ENCODE data around the gene BICD1. TPM values are rescaled to one million over a fixed set of nuclear protein-coding genes. Genes with fewer than 3 reads are reported as not detected.

BICD1 gene
- total and polyA plus RNA-seq, 2 donors (not counting 3 experiments of a cell fraction or from before 2014, with no cell fraction given) = 12.2 to 51.0 TPM

DNA sequence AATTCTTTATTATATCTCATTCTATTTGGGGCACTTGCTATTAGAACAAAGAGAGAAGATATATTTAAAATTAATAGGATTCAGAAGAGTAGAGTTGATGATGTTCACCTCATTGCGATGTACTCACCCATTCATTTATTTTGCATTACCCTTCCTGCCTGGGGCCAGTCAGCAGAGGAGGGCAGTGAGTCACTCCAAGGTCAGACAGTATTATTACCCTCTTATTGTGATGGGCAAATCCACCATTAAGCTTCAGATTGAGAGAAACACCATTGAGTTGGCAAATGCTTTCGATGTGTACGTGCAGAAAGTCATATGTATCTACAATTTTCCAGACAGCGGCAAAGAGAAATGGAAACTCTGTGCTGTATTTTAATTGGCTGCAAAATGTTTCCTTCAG, 134.2 kb downstream of the BICD1 start:
- Histone ChIP-seq H4K20me1 (replicated peaks; ENCODE audit: control insufficient read depth, extremely low read depth, insufficient read depth, low read length) (no peaks in the 10 kb centered on the region), H3K79me2 (ENCODE audit: control insufficient read depth, insufficient read depth, low read length) (no peaks in the 10 kb centered on the region), H3K9ac (replicated peaks; ENCODE audit: extremely low read depth, insufficient read depth, low read length) (no peak overlapping the region), H3K9me1 (replicated peaks; ENCODE audit: control insufficient read depth, extremely low read depth, insufficient read depth, low read length) (no peaks in the 10 kb centered on the region), H3K4me1 (ENCODE audit: control insufficient read depth, extremely low read depth, insufficient read depth, low read length) (peaks cover 16% of the 10 kb centered on the region), H3K27ac (ENCODE audit: insufficient read depth, low read depth, low read length) (peak overlapping the region; percentile 65), H2AFZ (ENCODE audit: low read depth, low read length) (no peak overlapping the region), H3K36me3 (ENCODE audit: control insufficient read depth in 2 of 2, extremely low read depth in 1 of 2, insufficient read depth in 2 of 2, low read length in 2 of 2) (no peaks in the 10 kb centered on the region), H3K4me3 (replicated peaks in 1 of 3; ENCODE audit: insufficient read depth in 1 of 3, low read depth in 1 of 3, low read length in 3 of 3) (no peak overlapping the region), H3K27me3 (ENCODE audit: control insufficient read depth in 2 of 2, insufficient read depth in 2 of 2, low read length in 2 of 2) (no peaks in the 10 kb centered on the region), H3K4me2 (ENCODE audit: insufficient read depth, low read length) (peak overlapping the region; percentile 56), H3K9me3 (replicated peaks; ENCODE audit: control insufficient read depth, insufficient read depth, low read length) (no peaks in the 10 kb centered on the region)
- FAIRE-seq (no peak), DNase-seq (ENCODE audit: low read depth, low spot score) (peak; percentile 61)
- intact Hi-C loops (cut with micrococcal nuclease) = no loop called here
- POLR2A ChIA-PET = no interaction called here
- TF ChIP-seq JUN (IDR thresholded peaks at IDR 0.05; ENCODE audit: borderline replicate concordance, insufficient read depth, insufficient read length, low read depth) (peak; percentile 48), FOS (IDR thresholded peaks at IDR 0.05; ENCODE audit: borderline replicate concordance, insufficient read depth, low read length) (peak; percentile 87)
- TF ChIP-seq, protein P1, sequence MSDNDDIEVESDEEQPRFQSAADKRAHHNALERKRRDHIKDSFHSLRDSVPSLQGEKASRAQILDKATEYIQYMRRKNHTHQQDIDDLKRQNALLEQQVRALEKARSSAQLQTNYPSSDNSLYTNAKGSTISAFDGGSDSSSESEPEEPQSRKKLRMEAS (IDR thresholded peaks at IDR 0.05; ENCODE audit: insufficient read depth, insufficient read length) = no peak
- dilution Hi-C loops (cut with MboI; ENCODE audit: extremely low pct_ligation_motif_present, low sequenced_read_pairs) = no loop called here
- BruUV-seq (replicated peaks) = no TSS peak
- CTCF ChIA-PET = interaction anchor here (2.0 kb wide), 1 partner anchor 17 kb away, joined by 5 read pairs; no protein-coding TSS in a partner anchor

DNA sequence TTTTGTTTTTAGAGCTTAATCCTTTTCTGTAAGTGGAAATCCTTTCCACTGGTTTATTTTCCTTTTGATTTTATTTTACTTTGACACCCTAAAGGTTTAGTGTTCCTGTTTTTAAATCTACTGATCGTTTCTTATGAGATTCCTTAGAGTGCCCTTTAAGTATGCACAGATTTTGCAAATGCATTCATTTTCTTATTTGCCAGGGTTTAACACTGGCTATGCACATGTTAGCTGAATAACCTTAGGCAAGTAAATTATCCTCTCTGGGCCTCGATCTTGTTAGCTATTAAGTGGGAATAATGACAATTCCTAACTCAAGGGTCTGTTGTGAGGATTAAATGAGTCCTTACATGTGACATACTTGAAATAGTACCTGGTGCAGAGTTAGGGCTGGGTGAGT, 136.0 kb downstream of the BICD1 start:
- no peak overlapping the region for H2AFZ ChIP-seq (ENCODE audit: low read depth, low read length)
- no peaks in the 10 kb centered on the region for H3K27me3 ChIP-seq (ENCODE audit: control insufficient read depth in 2 of 2, insufficient read depth in 2 of 2, low read length in 2 of 2)
- CTCF ChIA-PET = interaction anchor here (0.6 kb wide), 1 partner anchor 314 kb away, joined by 3 read pairs; no protein-coding TSS in a partner anchor
- DNase-seq (ENCODE audit: low read depth, low spot score) (no peak), FAIRE-seq (no peak)
- no peaks in the 10 kb centered on the region for H3K79me2 ChIP-seq (ENCODE audit: control insufficient read depth, insufficient read depth, low read length)
- no peak overlapping the region for H3K4me3 ChIP-seq (replicated peaks in 1 of 3; ENCODE audit: insufficient read depth in 1 of 3, low read depth in 1 of 3, low read length in 3 of 3)
- H3K27ac ChIP-seq (ENCODE audit: insufficient read depth, low read depth, low read length) = no peak overlapping the region
- H3K9ac ChIP-seq (replicated peaks; ENCODE audit: extremely low read depth, insufficient read depth, low read length) = no peak overlapping the region
- no TSS peak for BruUV-seq (replicated peaks)
- dilution Hi-C loops (cut with MboI; ENCODE audit: extremely low pct_ligation_motif_present, low sequenced_read_pairs) (no loop called here), intact Hi-C loops (cut with micrococcal nuclease) (no loop called here)
- no peaks in the 10 kb centered on the region for H4K20me1 ChIP-seq (replicated peaks; ENCODE audit: control insufficient read depth, extremely low read depth, insufficient read depth, low read length)
- H3K36me3 ChIP-seq (ENCODE audit: control insufficient read depth in 2 of 2, extremely low read depth in 1 of 2, insufficient read depth in 2 of 2, low read length in 2 of 2) = no peaks in the 10 kb centered on the region
- H3K4me1 ChIP-seq (ENCODE audit: control insufficient read depth, extremely low read depth, insufficient read depth, low read length) = peaks cover 16% of the 10 kb centered on the region
- no peak for TF ChIP-seq POLR2A (IDR thresholded peaks at IDR 0.05; ENCODE audit: low read depth, low read length)
- no peak for TF ChIP-seq GATA2 (IDR thresholded peaks at IDR 0.05; ENCODE audit: insufficient read depth, insufficient read length, low read depth, low read length)
- no peak for TF ChIP-seq JUN (IDR thresholded peaks at IDR 0.05; ENCODE audit: borderline replicate concordance, insufficient read depth, insufficient read length, low read depth)
- TF ChIP-seq FOS (IDR thresholded peaks at IDR 0.05; ENCODE audit: borderline replicate concordance, insufficient read depth, low read length) = no peak
- TF ChIP-seq, protein P2, sequence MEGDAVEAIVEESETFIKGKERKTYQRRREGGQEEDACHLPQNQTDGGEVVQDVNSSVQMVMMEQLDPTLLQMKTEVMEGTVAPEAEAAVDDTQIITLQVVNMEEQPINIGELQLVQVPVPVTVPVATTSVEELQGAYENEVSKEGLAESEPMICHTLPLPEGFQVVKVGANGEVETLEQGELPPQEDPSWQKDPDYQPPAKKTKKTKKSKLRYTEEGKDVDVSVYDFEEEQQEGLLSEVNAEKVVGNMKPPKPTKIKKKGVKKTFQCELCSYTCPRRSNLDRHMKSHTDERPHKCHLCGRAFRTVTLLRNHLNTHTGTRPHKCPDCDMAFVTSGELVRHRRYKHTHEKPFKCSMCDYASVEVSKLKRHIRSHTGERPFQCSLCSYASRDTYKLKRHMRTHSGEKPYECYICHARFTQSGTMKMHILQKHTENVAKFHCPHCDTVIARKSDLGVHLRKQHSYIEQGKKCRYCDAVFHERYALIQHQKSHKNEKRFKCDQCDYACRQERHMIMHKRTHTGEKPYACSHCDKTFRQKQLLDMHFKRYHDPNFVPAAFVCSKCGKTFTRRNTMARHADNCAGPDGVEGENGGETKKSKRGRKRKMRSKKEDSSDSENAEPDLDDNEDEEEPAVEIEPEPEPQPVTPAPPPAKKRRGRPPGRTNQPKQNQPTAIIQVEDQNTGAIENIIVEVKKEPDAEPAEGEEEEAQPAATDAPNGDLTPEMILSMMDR (IDR thresholded peaks at IDR 0.05; ENCODE audit: extremely low read depth in 1 of 2, insufficient read depth in 1 of 2, low read depth in 1 of 2, low read length in 2 of 2) = no peak
- no peak for TF ChIP-seq MYC (IDR thresholded peaks at IDR 0.05; ENCODE audit: low read depth, low read length)
- no peak for TF ChIP-seq EZH2 (IDR thresholded peaks at IDR 0.05; ENCODE audit: borderline replicate concordance, low read depth, low read length, severe bottlenecking)
- no peak for TF ChIP-seq POLR2AphosphoS5 (IDR thresholded peaks at IDR 0.05; ENCODE audit: insufficient read depth, low read depth, low read length)
- TF ChIP-seq, protein P1 (IDR thresholded peaks at IDR 0.05; ENCODE audit: insufficient read depth, insufficient read length) = no peak
- POLR2A ChIA-PET = interaction anchor here (0.6 to 0.7 kb wide), 3 partner anchors 9 to 405 kb away, joined by 3 to 9 read pairs (median 3); no protein-coding TSS in a partner anchor
- no peak overlapping the region for H3K4me2 ChIP-seq (ENCODE audit: insufficient read depth, low read length)
- no peaks in the 10 kb centered on the region for H3K9me1 ChIP-seq (replicated peaks; ENCODE audit: control insufficient read depth, extremely low read depth, insufficient read depth, low read length)
- H3K9me3 ChIP-seq (replicated peaks; ENCODE audit: control insufficient read depth, insufficient read depth, low read length) = no peaks in the 10 kb centered on the region
